ENCODE data around the gene VMP1. TPM values are rescaled to one million over a fixed set of nuclear protein-coding genes. Genes with fewer than 3 reads are reported as not detected.

The VMP1 gene
- total and polyA plus RNA-seq, 2 of the 4 experiments (the other 2 are of a cell fraction), result 89.8 to 197 TPM

- peak overlapping the region; percentile 96 for H3K27ac ChIP-seq (ENCODE audit: insufficient read depth, low read length)
- WGBS, 2 experiments (ENCODE audit: extremely low coverage in 2 of 2, insufficient read length in 1 of 2), result no CpG with 5 or more reads among the region's 8 CpGs
- H3K79me1 ChIP-seq (ENCODE audit: low read depth in 1 of 2, low read length in 2 of 2), result peaks cover 4 to 15% of the 10 kb centered on the region in 2 experiments; a peak in 2 of 4 replicates
- H3K36me3 ChIP-seq (ENCODE audit: control insufficient read depth, insufficient read depth, low read length), result peaks cover 33% of the 10 kb centered on the region
- H3K9ac ChIP-seq (ENCODE audit: low read depth, low read length), result peak overlapping the region; percentile 100
- peak overlapping the region; percentile 97 for H2BK5ac ChIP-seq (ENCODE audit: low read depth, low read length, poor library complexity, severe bottlenecking)
- H4K20me1 ChIP-seq (ENCODE audit: insufficient read depth, low read length), result peaks cover 21% of the 10 kb centered on the region; the same call in 1 of the 2 replicates
- peak overlapping the region; percentile 84 for H2BK15ac ChIP-seq (ENCODE audit: low read depth, low read length)
- ATAC-seq (ENCODE audit: low read depth) (peak; percentile 86), DNase-seq (peak; percentile 100)
- peak overlapping the region; percentile 58 for H2AK5ac ChIP-seq (ENCODE audit: low read depth, low read length)
- peak overlapping the region; percentile 96 for H3K18ac ChIP-seq (ENCODE audit: low read depth, low read length)
- H2BK20ac ChIP-seq (ENCODE audit: low read depth, low read length), result peak overlapping the region; percentile 94
- no peaks in the 10 kb centered on the region for H3K27me3 ChIP-seq (ENCODE audit: control insufficient read depth, insufficient read depth, low read length)
- peak overlapping the region; percentile 86 for H3K4me2 ChIP-seq (ENCODE audit: low read depth, low read length)
- H2BK120ac ChIP-seq (ENCODE audit: low read depth, low read length), result peak overlapping the region; percentile 98
- H3K9me3 ChIP-seq (ENCODE audit: control insufficient read depth, insufficient read depth, low read length), result no peaks in the 10 kb centered on the region
- CTCF ChIA-PET, result interaction anchor here (0.6 to 1.4 kb wide), 3 partner anchors 22 to 136 kb away, joined by 3 to 6 read pairs (median 4); no protein-coding TSS in a partner anchor
- H3K14ac ChIP-seq (replicated peaks; ENCODE audit: low read depth, low read length), result peak overlapping the region; percentile 99
- H3K4me1 ChIP-seq (ENCODE audit: control insufficient read depth, insufficient read depth, low read length), result 0 out of 2 replicates have a peak, but pooled peaks cover 2% of the 10 kb centered on the region
- no TSS peak for BruUV-seq (replicated peaks)
- H3K9me1 ChIP-seq (ENCODE audit: insufficient read depth, low read length), result no peaks in the 10 kb centered on the region
- no peak overlapping the region for H2AFZ ChIP-seq (replicated peaks; ENCODE audit: low read length, poor library complexity)
- peak overlapping the region; percentile 98 for H4K91ac ChIP-seq (ENCODE audit: insufficient read depth, low read depth, low read length)
- H3K4me3 ChIP-seq (ENCODE audit: insufficient read depth, low read depth, low read length), result peak overlapping the region; percentile 83
- H3K23ac ChIP-seq (ENCODE audit: low read depth, low read length), result peak overlapping the region; percentile 99
- dilution Hi-C loops (cut with HindIII; ENCODE audit: low sequenced_read_pairs, unreplicated experiment) (no loop called here), intact Hi-C loops (cut with micrococcal nuclease) (loop anchor here (1.0 kb wide), 2 partner anchors 51 to 83 kb away; no protein-coding TSS in a partner anchor), in situ Hi-C loops (cut with MboI; ENCODE audit: low sequenced_read_pairs) (no loop called here)
- H4K5ac ChIP-seq (ENCODE audit: low read depth, low read length), result peak overlapping the region; percentile 97
- H3K4ac ChIP-seq (ENCODE audit: low read depth, low read length), result peak overlapping the region; percentile 99
- H4K8ac ChIP-seq (ENCODE audit: low read depth in 2 of 2, low read length in 2 of 2), result peak overlapping the region; percentile 89 to 98
- H3K56ac ChIP-seq (ENCODE audit: extremely low read depth, insufficient read depth, low read length), result peak overlapping the region; percentile 100
- POLR2A ChIA-PET (ENCODE audit: unreplicated experiment), result interaction anchor here (0.5 to 5.4 kb wide), 24 partner anchors 8 to 1967 kb away, joined by 3 to 87 read pairs (median 12); no protein-coding TSS in a partner anchor
- H2AK9ac ChIP-seq (replicated peaks; ENCODE audit: low read depth, low read length, poor library complexity), result peak overlapping the region; percentile 37
- peak; percentile 95 for TF ChIP-seq CEBPB (IDR thresholded peaks at IDR 0.05; ENCODE audit: low read depth, low read length)
- TF ChIP-seq, protein P1, sequence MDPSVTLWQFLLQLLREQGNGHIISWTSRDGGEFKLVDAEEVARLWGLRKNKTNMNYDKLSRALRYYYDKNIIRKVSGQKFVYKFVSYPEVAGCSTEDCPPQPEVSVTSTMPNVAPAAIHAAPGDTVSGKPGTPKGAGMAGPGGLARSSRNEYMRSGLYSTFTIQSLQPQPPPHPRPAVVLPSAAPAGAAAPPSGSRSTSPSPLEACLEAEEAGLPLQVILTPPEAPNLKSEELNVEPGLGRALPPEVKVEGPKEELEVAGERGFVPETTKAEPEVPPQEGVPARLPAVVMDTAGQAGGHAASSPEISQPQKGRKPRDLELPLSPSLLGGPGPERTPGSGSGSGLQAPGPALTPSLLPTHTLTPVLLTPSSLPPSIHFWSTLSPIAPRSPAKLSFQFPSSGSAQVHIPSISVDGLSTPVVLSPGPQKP (IDR thresholded peaks at IDR 0.05; ENCODE audit: borderline replicate concordance, low read depth, low read length), result no peak
- TF ChIP-seq MAFK (IDR thresholded peaks at IDR 0.05; ENCODE audit: low read depth, low read length), result no peak
- peak; percentile 9; the same call in 1 of the 2 replicates for TF ChIP-seq SMC3 (IDR thresholded peaks at IDR 0.05; ENCODE audit: low read depth, low read length)
- no peak for TF ChIP-seq RFX5 (IDR thresholded peaks at IDR 0.05; ENCODE audit: low read depth, low read length)
- TF ChIP-seq FOS (IDR thresholded peaks at IDR 0.05; ENCODE audit: low read depth, low read length), result peak; percentile 77; the same call in 1 of the 2 replicates
- peak; percentile 67 for TF ChIP-seq MAZ (IDR thresholded peaks at IDR 0.05; ENCODE audit: borderline replicate concordance, low read depth, low read length)
- peak; percentile 99 for TF ChIP-seq POLR2A (IDR thresholded peaks at IDR 0.05; ENCODE audit: low read depth, low read length)
- TF ChIP-seq NFE2L2 (IDR thresholded peaks at IDR 0.05; ENCODE audit: low read depth, low read length), result peak; percentile 39; the same call in 1 of the 2 replicates
- no peak for TF ChIP-seq USF2 (IDR thresholded peaks at IDR 0.05; ENCODE audit: low read depth, low read length)
- no peak; the same call in 1 of the 2 replicates for TF ChIP-seq CHD1 (IDR thresholded peaks at IDR 0.05; ENCODE audit: low read depth, low read length)
- no peak for TF ChIP-seq MXI1 (IDR thresholded peaks at IDR 0.05; ENCODE audit: borderline replicate concordance, low read depth, low read length)
- TF ChIP-seq BHLHE40 (IDR thresholded peaks at IDR 0.05; ENCODE audit: low read depth, low read length), result no peak
- peak; percentile 14; the same call in 1 of the 2 replicates for TF ChIP-seq RAD21 (IDR thresholded peaks at IDR 0.05; ENCODE audit: low read length)
- no peak for TF ChIP-seq RCOR1 (IDR thresholded peaks at IDR 0.05; ENCODE audit: insufficient replicate concordance, low read length)
Observed at GRCh38 chr17:59837308-59838051, 130.0 kb downstream of the VMP1 start.

Data from IMR-90 (cell line).